Endometrial microvascular endothelial cells (primary cell): ENCODE measurements around the gene TSPAN13. TPM values are rescaled to one million over a fixed set of nuclear protein-coding genes. Genes with fewer than 3 reads are reported as not detected.

Experiments
- in situ Hi-C: cut with HindIII; loops from 2 replicates; pipeline ENCODE4 v1.10.0; 2017; ENCODE audit warnings: low sequenced_read_pairs, low pct_unique_long_range_greater_than_20kb; ENCODE audit errors: inconsistent ontology term
- total RNA-seq: library from RNA; depleted of rRNA; stranded (reverse); fragments of >200 nt; gene quantifications from one replicate; pipeline ENCODE4 v1.2.3, GENCODE V29; 2015; ENCODE audit errors: inconsistent ontology term

TSPAN13 gene
- total RNA-seq, result 46.4 TPM

DNA sequence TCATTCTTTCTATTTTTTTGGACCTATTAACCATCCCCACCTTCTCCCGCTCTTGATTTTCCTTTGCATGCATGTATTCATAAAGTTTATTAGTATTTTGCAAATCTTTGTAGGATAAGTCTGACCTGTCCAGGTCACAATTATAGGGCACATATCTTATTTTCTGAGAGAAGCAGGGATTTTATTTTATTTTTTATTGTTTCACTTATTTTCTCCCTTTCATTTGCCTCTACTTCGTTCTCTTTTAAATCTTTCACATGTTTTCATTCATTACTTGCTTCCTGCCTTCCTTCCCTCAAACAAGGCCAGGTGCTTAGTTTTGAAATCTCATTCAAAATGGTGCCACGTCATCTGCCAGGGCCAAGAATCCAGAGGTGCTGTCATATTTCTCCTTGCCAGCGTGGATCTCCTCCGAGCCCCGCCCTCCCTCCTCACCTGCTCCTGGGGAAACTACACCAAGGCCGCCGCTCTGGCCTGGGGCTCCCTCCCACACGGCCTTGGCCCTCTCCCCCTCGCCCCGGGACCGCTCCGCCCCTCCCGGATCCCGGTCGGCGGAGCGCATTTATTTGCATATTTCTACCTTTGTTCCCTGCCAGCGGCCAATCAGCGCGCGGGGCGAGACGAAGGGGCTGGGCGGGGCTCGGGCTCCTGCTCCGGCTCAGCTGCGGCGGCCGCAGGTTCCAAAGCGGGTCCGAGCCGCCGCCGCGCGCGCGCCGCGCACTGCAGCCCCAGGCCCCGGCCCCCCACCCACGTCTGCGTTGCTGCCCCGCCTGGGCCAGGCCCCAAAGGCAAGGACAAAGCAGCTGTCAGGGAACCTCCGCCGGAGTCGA is at the start of gene TSPAN13:
Gene TSPAN13 (plus strand): TSS at position 654 of the 830 bp plus-strand sequence. CDS start 213 bp downstream, outside the sequence.
- in situ Hi-C loops, result no loop called here

DNA sequence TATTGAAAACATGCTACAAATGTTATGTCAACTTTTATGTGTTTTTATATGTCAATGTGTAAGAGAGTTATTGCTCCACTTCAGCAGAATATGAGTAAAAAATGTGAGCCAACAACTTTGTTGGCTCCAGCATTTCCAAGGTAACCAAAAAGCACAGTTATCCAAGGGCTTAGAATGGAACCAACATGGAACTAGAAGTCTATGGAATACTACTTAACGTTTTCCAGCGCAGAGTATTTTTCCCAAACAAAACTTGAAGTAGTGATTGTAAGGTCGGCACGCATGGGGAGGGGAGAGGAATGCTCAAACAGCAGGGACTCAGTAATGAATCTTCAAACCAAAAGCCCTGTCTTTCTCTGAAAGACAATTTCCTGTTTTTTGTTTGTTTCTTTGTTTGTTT is 45.0 kb upstream of the TSPAN13 start:
- in situ Hi-C loops, result no loop called here

DNA sequence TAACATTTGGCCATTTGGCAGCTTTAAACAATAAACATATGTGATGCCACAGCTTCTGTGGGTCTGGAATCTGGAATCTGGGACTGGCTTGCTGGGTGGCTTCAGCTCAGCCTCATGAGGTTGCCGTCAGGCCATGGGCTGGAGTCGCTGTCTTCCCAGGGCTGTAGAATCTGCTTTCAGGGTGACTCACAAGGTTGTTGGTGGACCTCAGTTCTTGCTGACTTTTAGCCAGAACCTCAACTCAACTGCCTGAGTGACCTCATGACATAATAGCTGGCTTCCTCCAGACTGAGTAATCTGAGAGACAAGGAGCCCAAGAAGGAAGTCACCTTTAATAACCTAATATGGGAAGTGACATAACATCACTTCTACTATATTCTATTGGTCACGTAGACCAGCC is 44.6 kb upstream of the TSPAN13 start:
- in situ Hi-C loops, result no loop called here

DNA sequence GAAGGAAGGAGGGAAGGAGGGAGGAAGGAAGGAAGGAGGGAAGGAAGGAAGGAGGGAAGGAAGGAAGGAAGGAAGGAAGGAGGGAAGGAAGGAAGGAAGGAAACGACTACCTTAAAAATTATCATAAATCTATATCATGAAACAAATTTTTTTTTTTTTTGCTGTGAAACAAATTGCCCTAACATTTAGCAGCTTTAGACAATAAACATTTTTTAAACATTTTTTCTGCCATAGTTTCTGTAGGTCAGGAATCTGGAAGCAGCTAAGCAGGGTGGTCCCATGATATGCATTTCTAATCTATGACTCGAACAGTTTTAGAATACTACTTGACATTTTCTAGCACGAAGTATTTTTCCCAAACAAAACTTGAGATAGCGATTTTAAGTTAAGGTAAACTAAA is 42.9 kb upstream of the TSPAN13 start:
- in situ Hi-C loops, result no loop called here

DNA sequence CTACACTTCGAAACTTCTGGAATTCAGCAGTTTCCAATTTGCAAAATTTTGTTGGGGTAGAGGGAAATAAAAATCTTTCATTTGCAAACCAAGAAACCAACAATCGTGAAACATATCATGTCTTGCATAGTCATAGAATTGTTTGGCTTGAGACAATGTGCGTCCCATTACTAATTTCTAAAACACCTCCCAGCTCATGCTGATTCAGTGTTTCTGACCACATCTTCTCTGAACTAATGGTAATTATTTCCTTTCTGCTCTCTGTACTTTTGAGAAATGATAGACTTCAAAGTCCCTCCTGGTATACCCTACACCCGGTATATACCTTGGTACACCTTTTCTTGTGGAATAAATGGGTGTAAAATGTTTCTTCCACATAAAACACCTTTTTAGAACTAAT is 41.8 kb upstream of the TSPAN13 start:
- in situ Hi-C loops, result no loop called here

DNA sequence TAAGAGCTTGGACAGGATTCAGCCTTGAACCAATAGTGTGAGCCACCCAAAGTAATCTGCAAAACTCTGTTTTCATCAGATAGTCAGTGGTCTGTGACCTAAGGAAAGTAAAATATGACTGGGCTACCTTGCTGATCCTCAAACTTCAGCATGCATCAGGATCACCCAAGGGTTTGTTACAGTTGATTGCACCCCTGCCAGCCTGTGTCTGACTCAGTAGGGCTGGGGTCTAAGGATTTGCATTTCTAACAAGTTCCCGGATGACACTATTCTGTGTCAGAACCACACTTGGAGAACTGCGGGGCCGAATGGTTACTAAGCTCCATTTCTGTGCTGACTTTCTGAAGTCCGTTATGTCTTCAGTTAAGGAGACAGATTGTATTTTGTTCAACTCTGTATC is 40.6 kb upstream of the TSPAN13 start:
- in situ Hi-C loops, result no loop called here

DNA sequence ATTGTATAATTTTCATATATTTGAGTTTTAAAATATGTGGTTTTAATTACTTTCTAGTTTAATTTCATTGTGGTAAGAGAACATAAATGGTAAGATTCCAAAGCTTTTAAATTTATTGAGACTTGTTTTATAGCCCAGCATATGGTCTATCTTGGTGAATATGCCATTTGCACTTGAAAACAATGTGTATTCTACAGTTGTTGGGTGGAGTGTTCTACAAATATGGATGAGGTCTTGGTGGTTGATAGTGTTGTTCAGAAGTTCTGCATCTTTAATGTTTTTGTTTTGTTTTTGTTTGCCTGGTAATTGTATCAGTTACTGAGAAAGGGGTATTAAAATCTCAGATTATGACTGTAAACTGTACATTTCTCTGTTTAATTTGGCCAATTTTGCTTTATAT is 37.6 kb upstream of the TSPAN13 start:
- in situ Hi-C loops, result no loop called here

DNA sequence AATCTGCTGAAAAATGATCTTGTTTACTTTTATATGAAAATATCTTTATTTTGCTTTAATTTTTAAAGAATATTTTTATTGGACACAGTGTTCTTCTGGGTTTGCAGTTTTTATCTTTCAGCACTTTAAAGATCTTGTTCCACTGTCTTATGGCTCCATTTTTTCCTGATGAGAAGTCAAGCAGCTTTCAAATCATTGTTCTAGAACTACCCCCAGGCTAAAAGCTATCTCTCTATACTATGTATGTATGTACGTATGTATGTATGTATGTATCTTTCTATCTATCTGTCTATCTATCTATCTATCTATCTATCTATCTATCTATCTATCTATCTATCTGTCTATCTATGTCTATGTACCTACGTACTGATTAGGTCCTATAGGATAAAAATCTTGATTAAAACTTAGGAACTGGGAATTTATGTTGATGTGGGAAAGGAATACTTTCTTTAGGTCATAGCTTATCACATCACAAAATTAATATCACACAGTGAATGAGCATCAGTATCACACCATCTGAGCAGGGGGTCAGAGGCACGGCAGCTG is 35.4 kb upstream of the TSPAN13 start:
- in situ Hi-C loops, result no loop called here

DNA sequence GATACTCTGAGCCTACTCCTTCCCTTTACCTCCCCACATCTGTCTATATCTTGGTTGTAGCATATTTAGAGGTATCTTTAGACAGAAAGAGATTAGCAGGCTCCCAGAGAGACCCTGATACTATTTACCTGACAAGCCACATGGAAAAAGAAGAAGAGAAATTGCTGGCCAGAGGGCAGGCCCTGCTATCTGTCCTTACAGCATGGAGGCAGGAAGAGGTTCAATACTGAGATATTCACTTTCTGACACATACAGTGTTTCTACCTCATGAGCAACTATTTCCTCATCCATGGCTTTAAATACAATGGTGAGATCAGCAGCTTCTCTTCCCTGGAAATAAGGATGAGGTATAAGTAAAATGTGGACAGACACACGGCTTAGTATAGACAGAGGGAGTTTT is 33.9 kb upstream of the TSPAN13 start:
- in situ Hi-C loops, result no loop called here

DNA sequence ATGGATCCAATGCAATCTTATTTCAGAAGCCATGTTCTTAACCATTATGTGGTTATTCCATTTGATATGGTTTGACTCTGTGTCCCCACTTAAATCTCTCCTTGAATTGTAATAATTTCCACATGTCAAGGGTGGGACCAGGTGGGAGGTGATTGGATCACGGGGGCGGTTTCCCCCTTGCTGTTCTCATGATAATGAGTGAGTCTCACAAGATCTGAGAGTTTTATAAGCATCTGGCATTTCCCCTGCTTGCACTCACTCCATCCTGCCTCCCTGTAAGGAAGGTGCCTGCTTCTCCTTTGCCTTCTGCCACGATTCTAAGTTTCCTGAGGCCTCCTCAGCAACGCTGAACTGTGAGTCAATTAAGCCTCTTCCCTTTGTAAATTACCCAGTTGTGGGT is 32.0 kb upstream of the TSPAN13 start:
- in situ Hi-C loops, result no loop called here

DNA sequence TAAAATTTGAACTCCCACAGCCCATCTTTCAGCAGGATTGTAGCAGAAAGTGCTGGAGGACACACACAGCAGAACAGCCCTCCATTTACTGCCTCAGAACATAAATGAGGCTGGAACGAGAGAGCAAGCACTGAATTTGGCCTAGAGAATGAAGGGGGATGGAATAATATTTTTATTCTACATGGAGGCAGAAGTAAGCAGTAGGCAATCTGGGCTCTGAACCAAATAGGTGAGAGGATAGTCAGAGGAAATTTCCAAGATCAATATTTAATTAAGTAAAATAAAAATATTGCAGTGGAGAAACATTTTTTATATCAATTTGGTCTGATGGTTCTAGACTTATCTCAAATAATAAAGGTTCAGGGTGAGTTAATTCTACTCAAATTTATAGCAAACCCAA is 29.2 kb upstream of the TSPAN13 start:
- in situ Hi-C loops, result no loop called here

DNA sequence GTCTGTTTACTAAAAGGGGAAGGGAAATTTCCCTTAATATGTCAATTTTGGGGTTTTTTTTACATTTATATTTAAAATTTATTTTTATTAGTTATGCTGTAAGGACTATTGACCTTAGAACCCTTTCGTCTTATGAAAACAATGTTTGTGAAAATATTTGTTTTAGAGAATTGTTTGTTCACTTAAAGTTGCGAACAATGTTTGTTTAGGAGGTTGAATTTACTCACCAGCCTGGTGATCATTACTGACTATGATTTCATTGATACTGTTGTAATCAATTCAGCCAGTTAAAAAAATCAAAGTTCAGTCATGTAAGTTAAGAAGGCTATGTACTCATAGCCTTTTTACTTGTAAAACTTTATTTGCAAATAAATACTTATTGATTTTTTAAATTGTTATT is 27.4 kb upstream of the TSPAN13 start:
- in situ Hi-C loops, result no loop called here

DNA sequence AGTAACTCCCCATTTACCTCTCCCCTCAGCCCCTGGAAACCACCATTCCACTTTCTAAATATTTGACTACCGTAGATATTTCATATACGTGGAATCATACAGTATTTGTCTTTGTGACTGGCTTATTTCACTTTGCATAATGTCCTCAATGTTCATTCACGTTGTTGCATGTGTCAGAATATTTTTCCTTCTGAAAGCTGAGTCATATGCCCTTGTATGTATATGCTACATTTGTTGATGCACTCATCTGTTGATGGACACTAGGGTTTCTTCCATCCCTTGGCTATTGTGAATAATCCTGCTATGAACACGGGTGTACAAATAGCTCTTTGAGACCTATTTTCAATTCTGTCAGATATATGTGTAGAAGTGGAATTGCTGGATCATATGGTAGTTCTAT is 25.8 kb upstream of the TSPAN13 start:
- in situ Hi-C loops, result no loop called here

DNA sequence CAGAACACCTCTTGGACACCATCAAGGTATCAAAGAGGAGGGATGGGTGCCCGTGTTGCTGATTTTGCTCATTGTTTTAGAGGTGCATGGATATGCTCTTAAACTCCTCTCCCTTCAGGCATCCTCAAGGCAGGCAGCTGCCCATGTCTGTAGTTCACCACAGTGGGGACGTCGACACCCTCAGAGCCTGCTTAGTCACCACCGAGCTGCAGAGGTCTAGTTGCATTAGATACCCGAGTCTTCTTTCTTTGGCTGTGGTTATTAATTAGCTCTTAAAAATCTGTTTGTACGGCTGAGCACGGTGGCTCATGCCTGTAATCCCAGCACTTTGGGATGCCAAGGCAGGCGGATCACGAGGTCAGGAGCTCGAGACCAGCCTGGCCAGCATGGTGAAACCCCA is 24.7 kb upstream of the TSPAN13 start:
- in situ Hi-C loops, result no loop called here

DNA sequence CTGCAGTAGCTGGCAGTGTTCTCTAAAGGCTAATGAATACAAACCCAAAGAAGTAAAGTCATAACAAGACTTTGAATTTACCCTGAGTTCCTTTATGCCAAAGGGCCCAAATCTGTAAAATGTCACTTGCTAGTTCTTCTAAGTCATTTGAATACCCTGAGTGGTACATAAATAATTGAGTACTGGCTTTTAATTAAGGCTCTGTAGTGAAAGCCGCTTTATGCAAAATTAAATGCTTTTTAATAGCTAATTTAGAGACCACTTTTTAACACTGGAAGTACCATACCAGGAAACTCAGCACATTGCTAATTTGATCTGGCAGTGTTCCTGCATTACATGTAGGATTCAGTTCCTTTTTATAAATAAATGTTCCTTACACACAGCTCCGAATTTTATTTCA is 24.0 kb upstream of the TSPAN13 start:
- in situ Hi-C loops, result no loop called here

DNA sequence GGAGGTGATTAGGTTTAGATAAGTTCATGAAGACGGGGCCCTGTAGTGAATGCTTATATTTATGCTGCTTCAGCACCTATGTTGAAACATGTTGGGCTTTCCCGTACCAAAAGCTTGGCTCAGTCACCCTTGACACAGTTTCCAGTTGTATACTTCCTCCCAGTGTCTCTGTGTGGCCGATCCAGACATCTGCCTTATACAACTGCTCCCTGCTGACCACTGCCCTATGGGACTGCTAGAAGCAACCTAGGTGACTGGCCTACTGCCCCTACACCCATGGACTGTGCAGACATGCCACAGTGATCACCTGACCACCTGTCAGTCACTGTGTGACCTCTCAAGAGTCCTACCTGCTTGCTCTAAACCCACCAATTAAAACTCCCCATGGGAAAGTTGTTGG is 22.6 kb upstream of the TSPAN13 start:
- in situ Hi-C loops, result no loop called here

DNA sequence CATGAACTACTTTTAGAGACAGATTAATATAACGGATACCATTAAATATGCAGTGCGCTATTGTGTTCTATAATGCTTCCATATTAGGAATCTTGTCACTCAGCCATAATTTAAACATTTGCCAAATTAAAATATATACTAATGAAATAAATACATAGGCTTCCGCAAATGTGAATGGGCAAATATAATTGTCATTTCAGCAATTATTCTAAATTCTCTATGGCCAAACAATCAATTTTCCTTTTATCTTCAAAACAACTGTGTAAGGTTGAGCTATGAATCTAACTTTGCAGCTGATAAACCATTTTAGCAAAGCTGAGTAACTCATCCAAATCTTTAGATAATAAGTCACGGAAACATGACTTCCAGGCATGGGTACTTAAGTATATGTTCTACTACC is 20.7 kb upstream of the TSPAN13 start:
- in situ Hi-C loops, result no loop called here

DNA sequence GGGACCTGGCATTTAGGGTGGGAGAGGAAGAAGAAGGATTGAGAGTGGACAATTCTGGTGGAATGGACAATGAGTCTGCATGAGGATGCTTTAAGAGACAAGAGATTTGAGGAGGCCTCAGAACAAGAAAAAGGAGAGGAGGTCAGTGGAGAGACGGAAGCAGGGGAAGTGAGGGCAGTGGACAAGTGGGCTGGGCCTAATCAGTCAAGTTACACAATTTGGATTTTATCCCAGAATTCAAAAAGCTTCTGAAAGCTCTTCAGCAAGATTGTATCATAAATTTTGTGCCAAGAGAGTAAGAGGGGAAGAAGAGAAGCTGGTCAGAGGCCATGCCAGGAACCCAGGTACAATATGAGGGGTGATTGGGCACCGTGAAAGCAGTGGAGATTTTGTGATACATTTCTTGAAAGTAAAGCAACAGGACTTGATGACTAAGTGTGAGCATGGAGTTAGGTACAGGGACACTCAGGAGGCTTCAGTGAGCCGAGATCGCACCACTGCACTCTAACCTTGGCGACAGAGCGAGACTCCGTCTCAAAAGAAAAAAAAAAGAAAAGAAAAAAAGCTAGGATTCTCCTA is 19.3 kb upstream of the TSPAN13 start:
- in situ Hi-C loops, result no loop called here

DNA sequence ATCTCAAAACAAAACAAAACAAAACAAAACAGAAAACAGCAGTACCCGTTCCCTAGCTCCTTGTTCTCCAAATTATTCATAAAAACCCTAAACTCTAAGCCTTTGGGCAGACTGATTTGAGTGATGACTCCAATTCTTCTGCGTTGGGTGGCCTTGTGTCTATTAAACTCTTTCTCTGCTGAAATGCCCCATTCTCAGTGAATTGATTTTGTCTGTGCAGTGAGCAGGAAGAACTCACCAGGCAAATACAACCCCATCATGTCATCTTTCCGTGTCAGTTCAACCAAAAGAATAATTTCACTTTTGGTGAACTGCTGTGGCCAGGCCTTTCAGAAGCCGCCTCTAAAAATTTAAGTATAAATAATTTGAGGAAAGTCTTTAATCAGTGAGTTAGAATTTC is 18.5 kb upstream of the TSPAN13 start:
- in situ Hi-C loops, result no loop called here

DNA sequence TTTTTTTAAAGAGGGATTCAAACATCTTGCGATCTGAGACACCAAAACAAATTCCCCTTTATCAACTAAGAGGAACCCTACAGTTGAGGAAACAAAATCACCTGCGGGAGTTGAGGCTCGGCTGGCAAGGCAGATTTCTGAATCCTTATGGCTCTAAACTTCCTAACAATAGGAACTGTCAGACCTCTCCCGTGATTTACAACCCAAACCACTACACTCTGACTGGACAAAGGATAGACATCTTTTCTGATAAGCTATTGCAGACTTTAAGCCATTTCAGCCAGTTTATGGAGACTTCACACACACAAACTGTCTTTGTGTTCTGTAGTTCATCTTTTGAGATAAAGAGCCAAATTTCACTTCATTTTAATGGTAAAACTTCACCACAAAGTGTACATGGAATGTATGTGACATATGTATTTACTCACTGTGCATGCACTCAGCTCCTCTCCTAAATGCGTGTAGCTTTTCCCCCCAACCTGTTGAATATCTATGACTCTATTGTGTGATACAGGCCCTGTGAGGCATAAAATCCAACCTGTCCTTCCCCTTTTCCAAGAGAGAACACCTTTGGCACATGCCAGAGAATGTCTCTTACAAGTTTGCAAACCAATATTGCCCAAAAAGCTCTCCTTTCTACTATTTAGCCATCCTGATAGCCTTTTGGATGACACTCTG is 15.4 kb upstream of the TSPAN13 start:
- in situ Hi-C loops, result no loop called here
